ENCODE measurements around the gene ARTN.

GRCh38 chr1:43900386-43900785, 33.2 kb upstream of the ARTN start:
- TF ChIP-seq YY1 (IDR thresholded peaks at IDR 0.05; ENCODE audit: insufficient read depth, insufficient read length): no peak
- no peak for TF ChIP-seq ZNF274 (IDR thresholded peaks at IDR 0.05; ENCODE audit: low read depth, low read length)
